Measurements from ENCODE around the gene KRT34.
A peak's percentile ranks its signal among the peaks of the same experiment; 100 is the strongest.
"Not testable (repeated sequence)": the region's sequence is repeated elsewhere in the genome, so short reads cannot be mapped to it uniquely, and the experiment has no call there.

The KRT34 gene

GRCh38 chr17:41352597-41353366, 29.3 kb downstream of the KRT34 start:
- Mint-ChIP-seq H3K27ac (no peak overlapping the region), H3K9me3 (peaks cover 0 to 12% of the 10 kb centered on the region in 2 donors), H3K27me3 (no peaks in the 10 kb centered on the region), H3K4me1 (peaks cover 6% of the 10 kb centered on the region), H3K4me3 (no peak overlapping the region)
- no peak for ATAC-seq
- no peak for DNase-seq

- DNase-seq, result no peak
- no peak for ATAC-seq
- Mint-ChIP-seq H3K27me3 (no peaks in the 10 kb centered on the region), H3K4me1 (peaks cover 6% of the 10 kb centered on the region), H3K4me3 (no peak overlapping the region), H3K27ac (no peak overlapping the region), H3K9me3 (peaks cover 0 to 10% of the 10 kb centered on the region in 2 donors)
Measured at GRCh38 chr17:41351177-41351576, 30.9 kb downstream of the KRT34 start.

- ATAC-seq, H3K27me3 Mint-ChIP-seq, H3K4me1 Mint-ChIP-seq, H3K4me3 Mint-ChIP-seq, H3K9me3 Mint-ChIP-seq, DNase-seq: not testable (repeated sequence)
- peak within 1 kb of the TSS in 1 of 2 donors; percentile 28 for H3K27ac Mint-ChIP-seq
Measured at GRCh38 chr17:41350381-41350878, 31.7 kb downstream of the KRT34 start, which contains the start of gene KRT33A. TSS of gene KRT33A (minus strand) at chr17:41350828. CDS start at chr17:41350767, 61 bp downstream.

GRCh38 chr17:41347869-41348760, 34.0 kb downstream of the KRT34 start:
- ATAC-seq (no peak), DNase-seq (no peak)
- H3K27me3 Mint-ChIP-seq, result no peaks in the 10 kb centered on the region
- peaks cover 10% of the 10 kb centered on the region for H3K4me1 Mint-ChIP-seq
- no peak overlapping the region for H3K4me3 Mint-ChIP-seq
- no peak overlapping the region for H3K27ac Mint-ChIP-seq
- H3K9me3 Mint-ChIP-seq, result peaks cover 4 to 11% of the 10 kb centered on the region in 2 donors

- not testable (repeated sequence) for H3K27me3 Mint-ChIP-seq, H3K27ac Mint-ChIP-seq, ATAC-seq, DNase-seq, H3K4me3 Mint-ChIP-seq
- Mint-ChIP-seq H3K4me1 (peaks cover 14% of the 10 kb centered on the region), H3K9me3 (peaks cover 8 to 11% of the 10 kb centered on the region in 2 donors)
Measured at GRCh38 chr17:41346421-41346820, 35.7 kb downstream of the KRT34 start.

- ATAC-seq (no peak), DNase-seq (no peak)
- peaks cover 17% of the 10 kb centered on the region for H3K4me1 Mint-ChIP-seq
- no peaks in the 10 kb centered on the region for H3K27me3 Mint-ChIP-seq
- H3K4me3 Mint-ChIP-seq, result no peak overlapping the region
- H3K27ac Mint-ChIP-seq, result no peak overlapping the region
- peaks cover 8 to 11% of the 10 kb centered on the region in 2 donors for H3K9me3 Mint-ChIP-seq
Measured at GRCh38 chr17:41345992-41346391, 36.1 kb downstream of the KRT34 start.

- no peak for ATAC-seq
- Mint-ChIP-seq H3K27ac (no peak overlapping the region), H3K4me1 (peaks cover 43% of the 10 kb centered on the region), H3K4me3 (no peak overlapping the region), H3K9me3 (peaks cover 8 to 11% of the 10 kb centered on the region in 2 donors), H3K27me3 (no peaks in the 10 kb centered on the region)
- no peak for DNase-seq
Measured at GRCh38 chr17:41343029-41343428, 39.1 kb downstream of the KRT34 start.

GRCh38 chr17:41340934-41341861, 40.9 kb downstream of the KRT34 start:
- Mint-ChIP-seq H3K9me3 (peaks cover 8 to 11% of the 10 kb centered on the region in 2 donors), H3K4me3 (peak overlapping the region; percentile 27 to 35), H3K27ac (peak overlapping the region; percentile 9 to 33), H3K4me1 (peaks cover 44% of the 10 kb centered on the region), H3K27me3 (no peaks in the 10 kb centered on the region)
- peak; percentile 48 to 80 for DNase-seq
- ATAC-seq, result peak; percentile 85

GRCh38 chr17:41340494-41340893, 41.6 kb downstream of the KRT34 start:
- DNase-seq (no peak), ATAC-seq (no peak)
- Mint-ChIP-seq H3K27ac (no peak overlapping the region), H3K9me3 (peaks cover 8 to 11% of the 10 kb centered on the region in 2 donors), H3K4me3 (peak overlapping the region in 1 of 2 donors; percentile 15), H3K4me1 (peaks cover 51% of the 10 kb centered on the region), H3K27me3 (no peaks in the 10 kb centered on the region)

GRCh38 chr17:41339571-41340172, 42.4 kb downstream of the KRT34 start:
- ATAC-seq, result no peak
- H3K9me3 Mint-ChIP-seq, result peaks cover 8 to 11% of the 10 kb centered on the region in 2 donors
- H3K4me1 Mint-ChIP-seq, result peaks cover 59% of the 10 kb centered on the region
- DNase-seq, result no peak
- peak overlapping the region; percentile 30 to 84 for H3K27ac Mint-ChIP-seq
- no peaks in the 10 kb centered on the region for H3K27me3 Mint-ChIP-seq
- H3K4me3 Mint-ChIP-seq, result peak overlapping the region in 1 of 2 donors; percentile 25

- ATAC-seq (peak; percentile 75), DNase-seq (peak; percentile 43 to 57)
- H3K27ac Mint-ChIP-seq, result peak overlapping the region; percentile 30 to 84
- peaks cover 8 to 11% of the 10 kb centered on the region in 2 donors for H3K9me3 Mint-ChIP-seq
- peaks cover 66% of the 10 kb centered on the region for H3K4me1 Mint-ChIP-seq
- no peaks in the 10 kb centered on the region for H3K27me3 Mint-ChIP-seq
- H3K4me3 Mint-ChIP-seq, result peak overlapping the region; percentile 21 to 25
Measured at GRCh38 chr17:41338961-41339485, 43.1 kb downstream of the KRT34 start.

GRCh38 chr17:41335747-41336146, 46.4 kb downstream of the KRT34 start:
- Mint-ChIP-seq H3K27ac (no peak overlapping the region), H3K4me1 (peaks cover 56% of the 10 kb centered on the region)
- no peak for ATAC-seq

GRCh38 chr17:41334385-41335305, 47.5 kb downstream of the KRT34 start:
- Mint-ChIP-seq H3K4me3 (no peak overlapping the region), H3K27ac (no peak overlapping the region), H3K9me3 (no peaks in the 10 kb centered on the region), H3K27me3 (no peaks in the 10 kb centered on the region), H3K4me1 (peaks cover 45% of the 10 kb centered on the region)
- ATAC-seq (no peak), DNase-seq (no peak)

More at GRCh38 chr17:41335747-41336146, 46.4 kb downstream of the KRT34 start:
- H3K27me3 Mint-ChIP-seq, result no peaks in the 10 kb centered on the region
- no peak for DNase-seq
- no peaks in the 10 kb centered on the region for H3K9me3 Mint-ChIP-seq
- H3K4me3 Mint-ChIP-seq, result no peak overlapping the region

All from stimulated activated naive CD8-positive, alpha-beta T cell treated with anti-CD3 and anti-CD28 coated beads, Interleukin-15, amount 100 ng/mL, for 72 hours (primary cell).